Activated T-helper 9 cell treated with anti-CD3 and anti-CD28 coated beads, Interleukin-2, amount 50 U/mL, for 16 hours (primary cell): ENCODE data around the gene CNTD1.

ENCODE experiments used
- DNase-seq: peaks from one replicate; pipeline ENCODE4 v3.0.0-alpha.2; 2020; ENCODE audit warnings: low read depth

CNTD1 gene

DNA sequence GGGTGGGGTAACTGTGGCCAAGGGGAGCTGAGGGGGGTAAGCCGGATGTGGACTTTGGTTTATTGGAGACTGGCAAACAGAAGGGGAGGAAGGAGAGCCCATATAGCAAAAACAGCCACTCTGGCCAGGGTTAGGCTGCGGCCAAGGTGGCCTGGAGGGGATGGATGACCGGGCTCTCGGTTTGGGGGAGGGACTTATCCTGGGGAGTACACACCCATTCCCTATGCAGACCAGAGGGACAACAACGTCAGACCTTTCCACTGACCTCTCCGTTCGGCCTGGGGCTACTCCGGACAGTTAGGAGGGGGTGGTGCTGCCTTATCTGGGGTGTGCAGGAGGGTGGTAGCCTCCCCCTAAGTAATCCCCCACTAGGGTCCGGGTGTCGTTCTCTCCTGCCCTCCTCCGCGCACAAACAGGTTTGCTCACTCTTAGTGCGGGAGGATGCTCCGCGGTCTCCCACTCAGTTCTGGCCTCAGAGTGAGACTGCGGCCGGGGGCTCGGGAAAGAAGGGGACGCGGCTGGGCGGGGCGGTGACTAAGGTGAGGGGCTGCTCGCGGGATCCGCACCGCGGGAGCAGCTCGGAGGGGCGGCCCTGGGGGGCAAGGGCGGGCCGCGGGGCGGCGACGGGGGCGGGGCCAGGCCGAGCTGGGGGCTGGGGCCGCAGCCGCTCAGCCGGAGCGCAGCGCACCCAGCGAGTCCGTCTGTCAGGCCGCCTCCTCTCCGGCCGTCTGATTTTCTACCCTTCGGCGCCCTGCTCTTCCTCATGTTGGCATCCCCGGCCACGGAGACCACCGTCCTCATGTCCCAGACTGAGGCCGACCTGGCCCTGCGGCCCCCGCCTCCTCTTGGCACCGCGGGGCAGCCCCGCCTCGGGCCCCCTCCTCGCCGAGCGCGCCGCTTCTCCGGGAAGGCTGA lies 18.5 kb upstream of the CNTD1 start, which contains the start of gene WNK4:
TSS of gene WNK4 (plus strand) at position 675 of the 915 bp plus-strand sequence. CDS start at position 764, 89 bp downstream.
- no peak for DNase-seq

DNA sequence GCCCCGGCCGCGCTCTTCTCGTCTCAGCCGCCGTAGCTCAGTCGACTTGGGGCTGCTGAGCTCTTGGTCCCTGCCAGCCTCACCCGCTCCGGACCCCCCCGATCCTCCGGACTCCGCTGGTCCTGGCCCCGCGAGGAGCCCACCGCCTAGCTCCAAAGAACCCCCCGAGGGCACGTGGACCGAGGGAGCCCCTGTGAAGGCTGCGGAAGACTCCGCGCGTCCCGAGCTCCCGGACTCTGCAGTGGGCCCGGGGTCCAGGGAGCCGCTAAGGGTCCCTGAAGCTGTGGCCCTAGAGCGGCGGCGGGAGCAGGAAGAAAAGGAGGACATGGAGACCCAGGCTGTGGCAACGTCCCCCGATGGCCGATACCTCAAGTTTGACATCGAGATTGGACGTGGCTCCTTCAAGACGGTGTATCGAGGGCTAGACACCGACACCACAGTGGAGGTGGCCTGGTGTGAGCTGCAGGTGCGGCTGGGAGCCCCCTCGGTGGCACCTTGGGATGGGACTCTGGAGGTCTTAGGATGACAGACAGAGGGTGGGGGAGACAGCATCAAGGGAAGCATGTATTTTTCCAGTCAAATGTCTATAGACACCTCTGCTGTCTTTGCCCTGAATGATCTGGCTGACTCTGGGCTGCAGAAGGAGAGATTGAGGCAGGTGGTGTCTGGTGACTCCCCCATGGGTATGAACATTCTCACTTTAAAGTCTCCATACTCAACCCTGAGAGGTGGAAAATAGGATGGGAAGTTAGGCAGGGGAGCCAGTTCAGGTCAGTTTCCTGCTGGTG lies 17.6 kb upstream of the CNTD1 start:
- DNase-seq = no peak

DNA sequence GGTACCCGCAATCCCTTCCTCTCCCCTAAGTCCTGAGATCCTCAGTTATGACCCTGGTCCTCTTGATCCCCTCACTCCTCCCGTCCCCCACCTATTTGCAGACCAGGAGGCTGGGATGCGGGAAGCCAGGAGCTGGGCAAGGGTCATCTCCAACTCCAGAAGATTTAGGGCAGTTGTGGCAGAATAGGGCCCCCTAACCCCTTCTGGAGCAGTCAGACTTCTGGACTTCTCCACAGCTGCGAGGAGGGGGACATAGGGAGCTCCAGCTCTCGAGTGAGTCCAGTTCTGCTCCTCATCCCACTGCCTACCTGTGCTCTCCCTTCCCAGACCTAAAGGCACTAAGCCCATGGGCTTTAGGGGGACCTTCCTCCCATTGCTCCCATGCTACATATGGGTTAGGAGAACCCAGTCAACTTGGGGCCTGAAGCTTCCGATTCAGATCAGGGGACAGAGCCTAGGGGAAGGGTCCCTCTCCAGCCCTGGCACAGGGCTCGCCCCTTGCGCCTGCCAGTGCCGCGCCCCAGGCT lies 17.0 kb upstream of the CNTD1 start:
- no peak for DNase-seq

DNA sequence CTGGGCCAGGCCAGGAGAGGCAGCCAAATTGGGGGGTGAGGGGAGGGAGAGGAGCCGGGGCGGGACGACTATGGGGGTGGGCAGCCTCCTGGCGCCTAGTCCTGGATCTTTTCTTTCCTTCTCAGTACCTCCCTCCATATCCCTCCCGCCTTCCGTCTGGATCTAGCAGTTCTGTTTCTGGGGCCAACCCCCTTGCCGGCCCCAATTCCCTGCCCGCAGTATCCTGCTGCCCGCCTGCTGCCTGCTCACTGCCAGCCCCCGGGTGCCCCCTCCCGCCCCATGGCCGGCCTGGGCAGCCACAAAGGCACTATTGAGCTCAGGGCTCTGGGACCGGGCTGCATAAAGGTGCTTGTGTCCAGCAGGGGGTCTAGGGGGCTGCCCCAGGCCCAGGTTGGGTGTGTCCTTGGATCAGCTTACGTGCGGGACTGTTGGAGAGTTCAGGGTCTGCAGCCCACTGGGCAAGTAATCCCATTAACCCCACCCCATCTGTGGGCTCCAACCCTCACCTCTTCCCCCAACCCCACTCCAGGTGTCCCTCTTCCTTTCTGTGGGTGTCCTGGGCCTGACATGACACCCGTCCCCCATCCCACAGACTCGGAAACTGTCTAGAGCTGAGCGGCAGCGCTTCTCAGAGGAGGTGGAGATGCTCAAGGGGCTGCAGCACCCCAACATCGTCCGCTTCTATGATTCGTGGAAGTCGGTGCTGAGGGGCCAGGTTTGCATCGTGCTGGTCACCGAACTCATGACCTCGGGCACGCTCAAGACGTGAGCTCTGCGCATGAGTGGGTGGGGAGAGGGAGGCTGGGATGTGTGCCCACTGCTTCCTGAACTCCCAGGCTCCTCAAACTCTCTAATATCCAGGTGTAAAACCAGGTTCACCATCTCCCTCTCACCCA lies 16.2 kb upstream of the CNTD1 start:
- DNase-seq = no peak

DNA sequence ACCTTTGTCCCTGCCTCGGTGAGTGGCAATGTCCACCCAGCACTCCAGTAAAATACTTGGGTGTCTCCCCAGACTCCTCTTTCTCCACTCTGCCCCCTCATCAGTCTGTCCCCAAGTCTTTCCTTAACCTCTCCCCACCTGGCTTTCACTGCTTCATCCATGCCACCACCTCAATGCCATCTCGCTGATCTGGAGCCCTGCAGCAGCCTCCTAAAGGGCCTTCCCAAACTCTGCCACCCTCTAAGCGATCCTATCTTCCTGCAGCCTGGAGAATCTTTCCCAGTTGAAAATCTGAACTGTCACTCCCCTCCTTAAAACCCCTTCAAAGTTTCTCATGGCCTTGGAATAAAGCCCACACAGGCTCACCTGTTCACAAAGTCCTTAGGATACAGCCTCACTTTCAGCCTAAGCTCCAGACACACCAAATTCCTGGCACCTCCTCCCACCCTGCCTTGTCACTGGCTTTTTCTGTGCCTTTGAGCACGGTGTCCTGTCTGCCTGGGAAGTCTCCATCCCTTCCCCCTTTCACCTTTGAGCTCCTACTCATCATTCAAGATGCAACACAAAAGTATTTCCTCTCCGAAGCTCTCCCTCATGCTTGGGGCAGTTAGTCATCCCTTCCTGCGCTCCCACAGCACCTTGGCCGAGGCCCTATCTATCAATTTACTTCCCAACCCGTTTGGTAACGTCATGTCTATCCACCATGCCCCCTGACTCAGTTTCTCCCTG lies 15.4 kb upstream of the CNTD1 start:
- no peak for DNase-seq

DNA sequence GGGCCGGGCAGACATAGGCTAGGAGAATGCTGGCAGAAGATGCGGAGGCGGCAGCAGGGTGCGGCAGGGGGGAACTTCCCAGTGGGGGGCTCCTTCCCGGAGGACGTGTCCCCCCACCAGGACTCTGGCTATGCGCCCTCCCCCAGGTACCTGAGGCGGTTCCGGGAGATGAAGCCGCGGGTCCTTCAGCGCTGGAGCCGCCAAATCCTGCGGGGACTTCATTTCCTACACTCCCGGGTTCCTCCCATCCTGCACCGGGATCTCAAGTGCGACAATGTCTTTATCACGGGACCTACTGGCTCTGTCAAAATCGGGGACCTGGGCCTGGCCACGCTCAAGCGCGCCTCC lies 14.9 kb upstream of the CNTD1 start:
- DNase-seq = no peak

DNA sequence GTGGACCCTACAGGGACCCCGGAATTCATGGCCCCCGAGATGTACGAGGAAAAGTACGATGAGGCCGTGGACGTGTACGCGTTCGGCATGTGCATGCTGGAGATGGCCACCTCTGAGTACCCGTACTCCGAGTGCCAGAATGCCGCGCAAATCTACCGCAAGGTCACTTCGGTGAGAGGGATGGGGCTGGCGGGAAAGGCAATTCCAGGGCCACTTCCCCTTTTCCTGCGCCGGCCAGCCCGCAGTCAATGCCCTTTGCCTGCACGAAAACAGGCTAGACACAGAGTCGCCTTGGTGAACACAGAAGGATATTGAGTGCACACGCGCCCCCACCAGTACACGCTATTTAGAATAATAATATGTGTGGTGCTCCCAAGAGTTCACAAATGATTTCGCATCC lies 14.3 kb upstream of the CNTD1 start:
- DNase-seq = no peak

DNA sequence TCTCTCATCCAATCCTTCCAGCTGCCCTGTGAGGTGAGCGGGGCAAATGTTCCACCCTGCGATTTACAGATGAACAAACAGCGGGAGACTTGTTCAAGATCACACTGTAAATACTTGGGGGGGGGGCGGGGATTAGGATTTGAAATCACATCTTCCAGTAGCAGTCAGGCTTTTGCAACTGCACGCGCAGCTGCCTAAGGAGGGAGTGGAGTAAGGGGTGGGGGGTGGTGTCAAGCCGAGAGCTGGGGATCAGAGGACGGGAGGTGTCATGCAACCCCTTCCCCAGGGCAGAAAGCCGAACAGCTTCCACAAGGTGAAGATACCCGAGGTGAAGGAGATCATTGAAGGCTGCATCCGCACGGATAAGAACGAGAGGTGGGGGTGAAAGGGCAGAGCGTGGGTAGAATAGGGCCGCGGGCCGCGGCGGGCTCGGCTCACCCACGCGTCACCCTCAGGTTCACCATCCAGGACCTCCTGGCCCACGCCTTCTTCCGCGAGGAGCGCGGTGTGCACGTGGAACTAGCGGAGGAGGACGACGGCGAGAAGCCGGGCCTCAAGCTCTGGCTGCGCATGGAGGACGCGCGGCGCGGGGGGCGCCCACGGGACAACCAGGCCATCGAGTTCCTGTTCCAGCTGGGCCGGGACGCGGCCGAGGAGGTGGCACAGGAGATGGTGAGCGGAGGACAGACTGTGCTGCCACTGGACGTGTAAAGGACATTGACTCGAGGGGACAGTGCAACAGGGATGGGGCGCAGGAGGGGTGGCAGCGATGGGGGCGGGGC lies 13.7 kb upstream of the CNTD1 start:
- DNase-seq = no peak

DNA sequence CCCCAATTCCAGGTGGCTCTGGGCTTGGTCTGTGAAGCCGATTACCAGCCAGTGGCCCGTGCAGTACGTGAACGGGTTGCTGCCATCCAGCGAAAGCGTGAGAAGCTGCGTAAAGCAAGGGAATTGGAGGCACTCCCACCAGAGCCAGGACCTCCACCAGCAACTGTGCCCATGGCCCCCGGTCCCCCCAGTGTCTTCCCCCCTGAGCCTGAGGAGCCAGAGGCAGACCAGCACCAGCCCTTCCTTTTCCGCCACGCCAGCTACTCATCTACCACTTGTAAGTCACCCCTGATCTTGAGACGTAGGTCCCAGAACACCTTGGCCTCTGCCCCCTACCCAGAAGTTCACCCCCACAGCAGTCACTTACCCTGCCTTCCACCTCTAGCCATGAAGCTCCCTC lies 11.4 kb upstream of the CNTD1 start:
- no peak for DNase-seq

DNA sequence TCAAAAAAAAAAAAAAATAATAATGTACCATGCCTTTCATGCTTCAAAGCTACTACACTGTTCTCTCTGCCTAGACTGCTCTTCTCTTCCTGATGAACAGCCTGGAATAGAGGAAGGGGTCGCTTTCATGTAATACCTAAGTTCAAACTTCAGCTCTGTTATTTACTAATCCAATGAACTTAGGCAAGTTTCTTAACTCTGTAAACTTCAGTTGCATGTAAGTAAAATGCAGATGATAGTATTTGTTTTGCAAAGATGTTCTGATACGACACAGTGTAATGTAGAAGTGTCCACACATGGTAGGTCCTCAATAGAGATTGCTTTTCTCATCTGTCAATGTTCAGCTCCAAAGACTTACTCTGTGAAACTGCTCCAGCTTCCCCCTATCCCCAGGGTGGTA lies 6.7 kb upstream of the CNTD1 start:
- DNase-seq = no peak

DNA sequence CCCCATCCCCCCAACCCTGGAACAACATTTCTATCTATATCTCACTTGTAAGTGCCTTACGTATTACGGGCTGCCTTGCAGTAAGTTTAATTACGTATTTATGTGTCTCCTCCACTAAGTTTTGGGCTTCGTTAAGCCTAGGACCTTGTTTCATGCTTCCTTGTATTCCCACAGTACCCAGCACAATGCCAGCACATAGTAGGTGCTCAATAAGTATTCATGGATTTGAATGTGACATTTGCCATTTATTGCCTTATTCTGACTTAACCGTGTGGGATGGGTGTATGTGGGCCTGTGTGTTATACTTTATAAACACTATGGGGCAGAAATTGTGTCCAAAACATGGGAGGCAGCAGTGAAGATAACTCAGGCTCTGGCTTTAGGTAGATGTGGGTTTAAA lies 6.1 kb upstream of the CNTD1 start:
- DNase-seq = no peak

DNA sequence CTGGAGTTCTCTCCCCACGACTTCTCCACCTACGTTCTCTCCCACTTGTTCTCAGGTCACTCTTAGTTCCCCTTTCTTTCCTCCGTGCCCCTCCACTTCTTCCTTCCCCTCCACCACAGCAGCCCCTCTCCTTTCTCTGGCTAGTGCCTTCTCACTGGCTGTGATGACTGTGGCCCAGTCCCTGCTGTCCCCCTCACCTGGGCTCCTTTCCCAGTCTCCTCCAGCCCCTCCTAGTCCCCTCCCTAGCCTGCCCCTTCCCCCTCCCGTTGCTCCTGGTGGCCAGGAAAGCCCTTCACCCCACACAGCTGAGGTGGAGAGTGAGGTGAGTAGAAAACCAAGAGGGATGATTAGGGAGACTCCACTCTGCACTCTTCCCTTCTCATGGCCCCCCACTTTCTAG lies 3.6 kb upstream of the CNTD1 start:
- DNase-seq = no peak

DNA sequence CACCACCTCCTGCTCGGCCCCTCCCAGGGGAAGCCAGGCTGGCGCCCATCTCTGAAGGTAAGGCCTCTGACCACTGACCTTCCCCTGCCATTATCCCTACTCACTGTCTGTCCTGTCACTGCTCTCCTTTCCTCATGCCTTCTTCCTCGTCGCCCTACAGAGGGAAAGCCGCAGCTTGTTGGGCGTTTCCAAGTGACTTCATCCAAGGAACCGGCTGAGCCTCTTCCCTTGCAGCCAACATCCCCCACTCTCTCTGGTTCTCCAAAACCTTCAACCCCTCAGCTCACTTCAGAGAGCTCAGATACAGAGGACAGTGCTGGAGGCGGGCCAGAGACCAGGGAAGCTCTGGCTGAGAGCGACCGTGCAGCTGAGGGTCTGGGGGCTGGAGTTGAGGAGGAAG lies 3.2 kb upstream of the CNTD1 start:
- DNase-seq = no peak

DNA sequence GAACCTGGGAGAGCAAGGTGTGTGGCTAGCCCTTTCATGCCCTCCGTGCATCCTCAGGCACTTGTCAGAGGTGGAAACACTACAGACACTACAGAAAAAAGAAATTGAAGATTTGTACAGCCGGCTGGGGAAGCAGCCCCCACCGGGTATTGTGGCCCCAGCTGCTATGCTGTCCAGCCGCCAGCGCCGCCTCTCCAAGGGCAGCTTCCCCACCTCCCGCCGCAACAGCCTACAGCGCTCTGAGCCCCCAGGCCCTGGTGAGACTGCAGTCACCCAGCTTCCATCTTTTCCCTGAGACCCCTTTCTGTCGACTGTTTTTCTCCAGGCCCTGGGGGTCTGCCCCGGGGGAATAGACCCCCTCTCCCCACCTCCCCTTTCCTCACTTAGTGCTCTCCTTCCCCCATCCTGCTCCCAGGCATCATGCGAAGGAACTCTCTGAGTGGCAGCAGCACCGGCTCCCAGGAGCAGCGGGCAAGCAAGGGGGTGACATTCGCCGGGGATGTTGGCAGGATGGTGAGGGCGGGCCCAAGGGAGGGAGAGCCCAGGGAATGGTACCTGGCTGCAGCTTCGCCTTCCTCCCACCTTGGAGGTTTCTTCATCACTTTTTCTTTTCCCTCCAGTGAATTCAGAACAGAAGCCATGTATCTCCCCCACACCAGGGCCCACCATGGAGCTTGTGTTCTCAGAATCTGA lies 2.4 kb upstream of the CNTD1 start:
- no peak for DNase-seq

DNA sequence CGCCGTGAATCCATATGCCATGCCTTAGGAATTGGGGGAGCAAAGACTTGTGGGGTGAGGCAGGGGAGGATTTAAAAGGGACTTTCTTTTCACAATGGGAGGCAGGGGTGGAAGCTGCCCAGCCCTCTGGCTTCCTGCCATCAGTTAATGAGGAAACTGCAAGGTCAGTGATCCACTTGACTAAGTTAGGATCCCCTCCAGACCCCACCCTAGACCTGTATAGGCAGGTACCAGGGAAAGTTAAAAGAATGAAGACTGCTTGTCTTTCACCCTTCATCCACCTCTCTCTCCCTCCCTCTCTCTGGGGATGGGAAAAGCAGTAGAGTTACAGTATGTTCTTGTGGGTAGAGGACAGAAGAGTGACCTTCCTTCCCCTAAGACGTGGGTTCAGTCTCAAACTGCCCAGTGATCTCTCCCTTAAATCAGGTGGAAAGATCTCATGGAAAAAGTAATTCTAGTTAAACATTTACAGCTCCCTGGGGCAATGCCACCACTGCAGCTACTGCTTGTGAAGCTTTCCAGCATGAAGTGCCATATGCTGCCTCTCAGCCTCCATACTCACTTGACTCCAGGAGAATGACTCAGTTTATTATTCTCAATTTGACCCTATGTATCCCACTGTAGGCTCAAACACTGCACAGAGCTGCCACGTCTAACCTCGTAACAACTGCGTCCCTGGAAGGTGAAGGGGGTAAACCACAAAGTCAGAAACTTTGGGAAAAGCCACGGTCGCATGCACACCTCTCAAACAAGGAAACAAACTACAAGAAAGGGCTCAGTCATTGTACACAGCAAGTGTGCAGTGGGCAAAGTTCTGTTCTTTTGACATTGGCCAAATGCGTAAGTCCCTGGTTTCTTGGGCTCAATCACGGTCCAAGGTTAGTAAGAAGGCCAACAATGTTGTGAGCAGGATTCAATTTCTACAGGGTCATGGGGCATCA lies 1.3 kb upstream of the CNTD1 start:
- no peak for DNase-seq

DNA sequence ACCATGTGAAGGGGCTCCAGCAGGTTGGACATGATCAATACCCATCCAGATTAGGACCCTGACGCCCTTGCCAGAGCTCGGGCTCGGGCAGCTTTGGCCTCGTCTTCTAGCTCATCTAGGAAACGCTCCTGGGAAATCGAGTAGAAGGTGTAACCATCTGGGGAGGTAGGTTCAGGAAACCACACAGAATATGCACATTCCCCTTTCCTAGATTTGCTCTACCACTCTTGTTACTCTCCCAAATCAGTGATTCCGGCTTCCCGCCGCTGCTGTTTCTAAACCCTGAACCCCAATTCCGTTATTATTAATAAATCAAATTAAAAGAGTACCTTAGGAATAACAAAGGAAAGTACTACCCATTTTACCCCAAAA lies 664 bp upstream of the CNTD1 start:
- no peak for DNase-seq

DNA sequence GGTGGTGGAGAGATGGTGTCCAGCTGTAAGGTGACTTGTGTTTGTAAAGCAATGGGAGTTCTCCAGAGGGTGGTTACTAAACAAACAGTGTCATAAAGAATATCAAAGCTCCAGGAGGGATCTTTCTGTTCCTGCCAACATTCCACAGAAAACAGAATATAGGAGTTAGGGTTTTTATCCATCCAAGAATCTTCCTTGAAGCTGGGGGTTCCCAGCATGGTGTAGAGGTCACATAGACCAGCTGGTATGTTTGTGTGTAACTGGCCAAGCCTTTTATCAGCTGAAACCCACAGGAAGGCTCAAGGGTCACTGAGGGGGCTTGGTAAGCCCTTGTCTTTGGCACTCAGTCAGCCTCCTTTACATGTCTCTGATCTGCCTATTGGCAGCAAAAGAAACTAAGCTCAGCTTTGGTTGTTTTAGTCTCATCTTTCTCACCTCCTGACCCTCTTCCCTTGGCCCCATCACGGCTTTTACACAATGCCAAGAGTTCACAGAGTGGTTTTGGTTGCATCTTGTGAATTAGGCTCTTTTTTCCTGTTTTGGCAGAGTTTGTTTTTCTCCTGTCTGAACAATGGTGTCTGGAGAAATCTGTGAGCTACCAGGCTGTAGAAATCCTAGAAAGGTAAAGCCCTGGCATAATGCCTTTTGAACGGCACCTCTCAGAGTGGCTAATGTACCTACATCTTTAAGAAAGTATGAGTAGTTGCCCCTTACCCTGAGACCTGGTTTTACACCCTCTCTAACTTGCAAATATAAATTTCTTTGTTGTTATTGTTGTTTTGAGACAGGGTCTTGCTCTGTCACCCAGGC lies 4.6 kb downstream of the CNTD1 start:
- no peak for DNase-seq

DNA sequence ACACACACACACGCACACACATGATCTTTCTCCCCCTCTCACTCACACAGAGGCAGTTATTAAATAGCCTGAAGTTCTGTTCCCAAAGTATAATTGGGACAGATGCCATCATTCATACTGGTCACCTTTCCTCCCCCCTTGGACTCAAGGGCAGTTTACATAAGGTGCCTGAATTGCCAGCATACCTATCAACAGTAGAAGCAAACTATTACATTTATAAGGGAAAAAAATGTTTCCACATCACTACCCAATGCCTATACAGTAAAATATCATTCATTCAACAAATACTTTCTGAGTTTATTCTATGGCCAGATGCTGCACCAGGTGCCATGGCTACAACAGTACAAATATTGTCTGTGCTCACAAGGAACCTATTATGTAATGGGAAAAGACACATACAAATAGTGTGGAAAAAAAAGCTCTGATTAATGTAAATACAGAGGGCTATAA lies 6.3 kb downstream of the CNTD1 start:
- no peak for DNase-seq
